GM21786 (cell line): ENCODE measurements around the gene FAM13B.

ENCODE experiments used
- ATAC-seq: cut with Tn5 transposase; IDR thresholded peaks from one replicate; pipeline ENCODE4 v1.9.1; 2021; ENCODE audit not compliant: unreplicated experiment

The FAM13B gene

GRCh38 chr5:137901011-137901817, 131.7 kb downstream of the FAM13B start:
- no peak for ATAC-seq

DNA sequence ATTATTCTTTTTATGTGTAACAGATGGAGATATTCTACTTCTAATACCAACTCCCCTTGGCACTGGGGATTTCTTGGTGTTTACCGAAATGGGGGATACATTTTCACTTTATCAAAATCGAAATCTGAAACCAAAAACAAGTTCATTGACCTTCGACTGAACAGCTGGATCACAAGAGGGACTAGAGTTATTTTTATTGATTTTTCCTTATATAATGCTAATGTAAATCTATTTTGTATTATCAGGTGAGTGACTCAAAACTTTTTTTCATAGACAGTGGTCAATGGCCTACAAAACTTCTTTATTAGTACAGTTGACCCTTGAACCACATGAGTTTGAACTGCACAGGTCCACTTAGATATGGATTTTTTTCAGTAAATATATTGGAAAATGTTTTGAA, 133.4 kb downstream of the FAM13B start:
- ATAC-seq = no peak

DNA sequence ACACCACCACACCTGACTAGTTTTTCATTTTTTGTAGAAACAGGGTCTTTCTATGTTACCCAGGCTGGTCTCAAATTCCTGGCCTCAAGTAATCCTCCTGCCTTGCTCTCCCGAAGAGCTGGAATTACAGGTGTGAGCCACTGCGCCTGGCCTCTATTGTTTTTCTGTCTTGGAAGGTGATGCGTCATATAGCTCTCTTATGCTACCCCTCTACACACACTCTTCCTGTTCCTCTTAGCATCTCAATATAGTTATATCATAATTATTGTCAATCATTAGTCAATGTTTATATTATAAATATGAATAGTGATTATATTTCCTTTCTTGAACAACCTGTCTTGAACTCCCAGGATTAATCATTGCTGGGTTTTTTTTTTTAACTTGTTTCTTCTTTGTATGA, 136.3 kb downstream of the FAM13B start:
- ATAC-seq = no peak

DNA sequence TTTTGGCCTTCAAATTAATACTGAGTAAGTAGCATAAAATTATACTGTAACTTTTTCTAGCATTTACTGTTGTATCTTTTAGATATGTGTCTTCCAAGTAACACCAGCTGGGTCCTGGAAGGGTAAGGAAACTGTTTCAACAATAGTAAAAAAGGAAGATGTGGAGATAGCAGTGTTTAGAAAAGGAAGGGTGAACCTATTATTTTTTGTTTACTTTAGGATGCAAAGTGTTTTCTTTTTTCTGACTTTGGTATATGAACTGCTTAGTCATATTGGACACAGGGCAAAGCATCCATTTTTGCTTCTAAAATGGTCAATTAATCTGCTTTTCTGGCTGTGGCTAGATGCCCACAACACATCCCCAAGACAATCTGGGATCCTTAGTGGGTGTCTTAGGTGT, 138.3 kb downstream of the FAM13B start:
- no peak for ATAC-seq

DNA sequence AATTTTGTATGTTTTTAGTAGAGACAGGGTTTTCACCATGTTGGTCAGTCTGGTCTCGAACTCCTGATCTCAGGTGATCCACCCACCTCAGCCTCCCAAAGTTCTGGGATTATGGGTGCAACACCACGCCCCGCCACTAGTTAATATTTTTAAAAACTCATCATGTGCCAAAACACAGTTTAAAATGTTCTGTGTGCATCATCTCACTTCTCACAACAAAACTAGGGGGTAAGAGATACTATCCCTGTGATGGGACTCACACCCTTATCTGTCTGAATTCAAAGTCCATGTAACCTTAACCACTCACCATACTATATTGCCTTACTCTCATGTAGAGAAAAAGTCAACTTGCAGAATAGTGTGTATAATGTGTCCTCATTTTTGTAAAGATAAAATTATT, 141.0 kb downstream of the FAM13B start:
- no peak for ATAC-seq

DNA sequence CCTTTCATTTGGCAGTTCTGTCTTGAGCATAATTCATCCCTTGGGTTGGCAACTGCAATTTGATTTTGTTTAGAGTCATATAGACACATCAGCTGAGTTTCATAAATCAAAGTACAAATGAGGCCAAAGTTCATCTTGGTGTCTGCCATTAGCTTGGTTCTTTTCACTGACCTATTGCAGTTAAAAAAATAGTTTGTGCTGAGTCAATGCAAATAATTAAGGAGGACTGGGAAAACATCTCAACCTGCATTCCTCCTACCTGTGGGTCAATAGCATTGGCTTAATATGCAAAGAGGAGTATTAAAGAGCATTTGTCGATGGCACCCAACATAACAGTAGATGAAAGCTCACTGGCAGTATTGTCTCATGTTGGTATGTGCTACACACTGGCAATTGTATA, 142.0 kb downstream of the FAM13B start:
- no peak for ATAC-seq

GRCh38 chr5:137888863-137889759, 143.8 kb downstream of the FAM13B start, which contains the start of gene PKD2L2:
Gene PKD2L2, plus strand, starts transcription at chr5:137889457. Its CDS starts 35 bp downstream, at chr5:137889492.
- peak; percentile 85 for ATAC-seq

DNA sequence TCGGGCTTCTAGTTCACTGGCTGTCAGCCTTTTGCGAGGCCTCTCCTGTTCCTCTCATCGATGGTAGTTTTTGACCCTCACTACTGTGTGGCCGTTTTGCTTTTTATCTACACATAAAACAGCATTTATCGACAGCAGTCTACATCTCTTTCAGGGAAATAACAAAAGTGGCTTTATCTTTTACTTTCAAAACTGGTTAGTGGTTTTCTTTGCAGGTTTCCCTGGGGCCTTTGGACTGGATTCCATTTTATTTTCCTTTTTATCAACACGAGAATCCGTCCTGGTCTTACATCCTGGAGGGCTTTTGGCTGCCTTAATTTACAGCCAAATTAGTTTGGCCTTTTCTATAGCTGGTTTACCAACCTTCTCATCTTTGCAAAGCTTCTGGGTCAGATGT, 144.4 kb downstream of the FAM13B start:
- ATAC-seq = no peak
